ENCODE results near the gene VPS35. TPM values are rescaled to one million over a fixed set of nuclear protein-coding genes. Genes with fewer than 3 reads are reported as not detected.

Gene VPS35
- total and polyA plus RNA-seq, 3 donors from 2014 or later: 75.5 to 129 (median 128) TPM

DNA sequence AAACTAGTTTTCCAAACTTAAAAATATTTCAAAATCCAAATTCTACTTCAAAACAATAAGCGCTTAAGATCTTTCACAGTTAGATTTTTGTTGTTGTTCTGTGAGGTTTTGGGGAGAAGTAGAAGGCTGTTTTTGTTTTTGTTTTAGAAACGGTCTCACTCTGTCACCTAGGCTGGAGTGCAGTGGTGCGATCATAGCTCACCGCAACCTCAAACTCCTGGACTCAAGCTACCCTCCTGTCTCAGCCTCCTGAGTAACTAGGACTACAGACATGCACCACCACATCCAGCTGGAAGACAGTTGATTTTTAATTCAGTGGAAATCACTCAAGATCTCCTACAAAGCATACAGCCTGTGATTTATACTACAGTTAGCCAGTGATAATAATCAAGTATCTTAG is 70.5 kb downstream of the VPS35 start:
- intact Hi-C loops (cut with DNase I; ENCODE audit: low total_unique reads): no loop called here
- no peaks in the 10 kb centered on the region for H3K4me1 ChIP-seq
- H3K4me3 ChIP-seq: no peak overlapping the region
- no peaks in the 10 kb centered on the region for H3K9me3 ChIP-seq
- no peaks in the 10 kb centered on the region for H3K36me3 ChIP-seq (ENCODE audit: low read depth, missing control alignments)
- TF ChIP-seq POLR2A (IDR thresholded peaks at IDR 0.05): no peak
- TF ChIP-seq, protein P1, sequence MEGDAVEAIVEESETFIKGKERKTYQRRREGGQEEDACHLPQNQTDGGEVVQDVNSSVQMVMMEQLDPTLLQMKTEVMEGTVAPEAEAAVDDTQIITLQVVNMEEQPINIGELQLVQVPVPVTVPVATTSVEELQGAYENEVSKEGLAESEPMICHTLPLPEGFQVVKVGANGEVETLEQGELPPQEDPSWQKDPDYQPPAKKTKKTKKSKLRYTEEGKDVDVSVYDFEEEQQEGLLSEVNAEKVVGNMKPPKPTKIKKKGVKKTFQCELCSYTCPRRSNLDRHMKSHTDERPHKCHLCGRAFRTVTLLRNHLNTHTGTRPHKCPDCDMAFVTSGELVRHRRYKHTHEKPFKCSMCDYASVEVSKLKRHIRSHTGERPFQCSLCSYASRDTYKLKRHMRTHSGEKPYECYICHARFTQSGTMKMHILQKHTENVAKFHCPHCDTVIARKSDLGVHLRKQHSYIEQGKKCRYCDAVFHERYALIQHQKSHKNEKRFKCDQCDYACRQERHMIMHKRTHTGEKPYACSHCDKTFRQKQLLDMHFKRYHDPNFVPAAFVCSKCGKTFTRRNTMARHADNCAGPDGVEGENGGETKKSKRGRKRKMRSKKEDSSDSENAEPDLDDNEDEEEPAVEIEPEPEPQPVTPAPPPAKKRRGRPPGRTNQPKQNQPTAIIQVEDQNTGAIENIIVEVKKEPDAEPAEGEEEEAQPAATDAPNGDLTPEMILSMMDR (IDR thresholded peaks at IDR 0.05): no peak
- no peak overlapping the region for H3K27ac ChIP-seq
- DNase-seq: no peak
- 85 to 93% methylated on average over 4 of the region's 4 CpGs for WGBS, 2 donors
- no peaks in the 10 kb centered on the region for H3K27me3 ChIP-seq

DNA sequence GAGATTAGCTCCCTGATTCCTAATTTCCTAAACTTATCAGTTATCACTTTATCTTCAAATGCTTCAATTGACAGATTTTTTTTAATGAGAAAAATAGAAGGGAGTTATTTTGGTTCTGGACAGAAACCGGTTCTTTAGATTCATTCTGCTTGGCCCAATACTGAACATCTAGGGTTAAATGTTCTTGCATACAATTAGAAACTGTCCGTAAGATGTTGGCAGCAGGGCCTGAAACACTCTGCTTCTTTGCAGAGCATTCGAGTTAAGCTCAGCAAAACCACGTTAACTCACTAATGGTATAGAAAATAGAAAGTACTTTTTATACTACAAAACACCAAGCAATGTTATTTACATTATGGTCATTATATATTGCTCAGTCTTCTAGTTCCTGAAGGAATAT is 75.0 kb downstream of the VPS35 start:
- TF ChIP-seq, protein P1 (IDR thresholded peaks at IDR 0.05): no peak
- TF ChIP-seq POLR2A (IDR thresholded peaks at IDR 0.05): no peak
- no peak overlapping the region for H3K4me3 ChIP-seq
- 61 to 69% methylated on average over 4 of the region's 4 CpGs for WGBS, 2 donors
- no peaks in the 10 kb centered on the region for H3K36me3 ChIP-seq (ENCODE audit: low read depth, missing control alignments)
- no peaks in the 10 kb centered on the region for H3K27me3 ChIP-seq
- no peak overlapping the region for H3K27ac ChIP-seq
- no peaks in the 10 kb centered on the region for H3K4me1 ChIP-seq
- no peak for DNase-seq
- H3K9me3 ChIP-seq: no peaks in the 10 kb centered on the region
- intact Hi-C loops (cut with DNase I; ENCODE audit: low total_unique reads): no loop called here

DNA sequence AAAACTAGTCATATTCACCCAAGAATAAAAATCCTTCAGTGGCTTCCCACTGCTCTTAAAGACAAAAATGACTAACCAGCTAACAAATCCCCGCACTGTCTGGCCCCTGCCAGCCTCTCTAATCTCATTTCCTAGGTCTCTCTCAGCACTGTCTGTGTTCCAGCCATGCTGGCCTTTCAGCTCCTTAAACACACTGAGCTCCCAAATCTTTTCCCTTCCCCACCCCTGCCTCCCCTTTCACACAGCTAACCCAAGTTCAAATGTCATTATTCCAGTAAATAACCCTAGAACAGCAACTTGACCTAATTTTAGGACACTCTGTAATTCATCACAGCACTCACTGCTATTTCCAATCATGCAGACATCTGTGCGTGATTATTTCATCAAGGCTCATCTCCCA is 75.6 kb downstream of the VPS35 start:
- H3K27ac ChIP-seq: no peak overlapping the region
- H3K36me3 ChIP-seq (ENCODE audit: low read depth, missing control alignments): no peaks in the 10 kb centered on the region
- H3K4me1 ChIP-seq: no peaks in the 10 kb centered on the region
- H3K9me3 ChIP-seq: no peaks in the 10 kb centered on the region
- no peak for DNase-seq
- WGBS, 2 donors: 78 to 79% methylated on average over 2 of the region's 2 CpGs
- TF ChIP-seq, protein P1 (IDR thresholded peaks at IDR 0.05): no peak
- no peak overlapping the region for H3K4me3 ChIP-seq
- intact Hi-C loops (cut with DNase I; ENCODE audit: low total_unique reads): no loop called here
- no peaks in the 10 kb centered on the region for H3K27me3 ChIP-seq

DNA sequence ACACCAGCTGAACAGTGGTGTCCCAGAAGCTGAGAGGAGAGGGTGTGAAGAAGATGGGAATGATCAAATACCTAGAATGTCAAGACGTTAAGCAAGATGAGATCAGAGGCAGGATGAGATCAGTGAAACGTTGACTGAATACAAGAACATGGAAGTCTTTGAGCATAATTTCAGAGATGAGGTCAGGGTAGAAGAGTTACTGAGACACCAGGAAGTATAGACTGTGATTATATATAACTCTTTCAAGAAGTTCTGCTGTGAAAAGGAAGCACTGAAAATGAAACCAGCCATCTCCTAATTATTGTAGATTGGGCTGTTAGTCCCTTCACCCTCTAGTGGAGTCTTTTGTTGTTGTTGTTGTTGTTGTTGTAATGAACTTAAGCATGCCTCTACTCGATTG is 76.9 kb downstream of the VPS35 start:
- Histone ChIP-seq H3K27me3 (no peaks in the 10 kb centered on the region), H3K36me3 (ENCODE audit: low read depth, missing control alignments) (no peaks in the 10 kb centered on the region), H3K9me3 (no peaks in the 10 kb centered on the region), H3K27ac (no peak overlapping the region), H3K4me1 (no peaks in the 10 kb centered on the region), H3K4me3 (no peak overlapping the region)
- WGBS, 2 donors: 77 to 79% methylated on average over 3 of the region's 3 CpGs
- intact Hi-C loops (cut with DNase I; ENCODE audit: low total_unique reads): no loop called here
- DNase-seq: no peak
- TF ChIP-seq POLR2A (IDR thresholded peaks at IDR 0.05): no peak
- TF ChIP-seq, protein P1 (IDR thresholded peaks at IDR 0.05): no peak

DNA sequence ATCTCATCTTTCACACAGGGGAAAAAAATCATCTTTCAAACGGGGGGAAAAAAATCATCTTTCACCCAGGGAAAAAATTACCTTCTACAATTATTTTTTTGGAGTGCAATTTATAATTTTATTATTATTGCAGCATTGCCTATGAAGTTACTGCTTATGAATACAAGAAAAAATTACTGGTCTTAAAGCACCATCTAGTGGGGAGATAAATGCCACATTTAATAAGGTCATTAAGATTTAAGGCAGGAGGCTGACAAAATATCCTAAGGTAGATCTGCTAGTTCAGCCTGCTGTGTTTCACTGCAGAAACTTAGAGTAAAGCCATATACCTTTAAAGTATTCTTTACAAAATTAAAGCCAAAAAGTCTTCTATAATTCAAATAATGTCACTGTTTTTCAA is 81.4 kb downstream of the VPS35 start:
- H3K36me3 ChIP-seq (ENCODE audit: low read depth, missing control alignments): no peaks in the 10 kb centered on the region
- no peak for DNase-seq
- intact Hi-C loops (cut with DNase I; ENCODE audit: low total_unique reads): no loop called here
- no peaks in the 10 kb centered on the region for H3K4me1 ChIP-seq
- no peaks in the 10 kb centered on the region for H3K27me3 ChIP-seq
- H3K27ac ChIP-seq: no peak overlapping the region
- TF ChIP-seq POLR2A (IDR thresholded peaks at IDR 0.05): no peak
- TF ChIP-seq, protein P1 (IDR thresholded peaks at IDR 0.05): peak in 1 of 3 experiments; percentile 34
- 70 to 89% methylated on average over 1 of the region's 1 CpG for WGBS, 2 donors
- no peaks in the 10 kb centered on the region for H3K9me3 ChIP-seq
- H3K4me3 ChIP-seq: no peak overlapping the region
